ENCODE results near the gene MADD.
"Not testable (repeated sequence)": the region's sequence is repeated elsewhere in the genome, so short reads cannot be mapped to it uniquely, and the experiment has no call there.

MADD gene

DNA sequence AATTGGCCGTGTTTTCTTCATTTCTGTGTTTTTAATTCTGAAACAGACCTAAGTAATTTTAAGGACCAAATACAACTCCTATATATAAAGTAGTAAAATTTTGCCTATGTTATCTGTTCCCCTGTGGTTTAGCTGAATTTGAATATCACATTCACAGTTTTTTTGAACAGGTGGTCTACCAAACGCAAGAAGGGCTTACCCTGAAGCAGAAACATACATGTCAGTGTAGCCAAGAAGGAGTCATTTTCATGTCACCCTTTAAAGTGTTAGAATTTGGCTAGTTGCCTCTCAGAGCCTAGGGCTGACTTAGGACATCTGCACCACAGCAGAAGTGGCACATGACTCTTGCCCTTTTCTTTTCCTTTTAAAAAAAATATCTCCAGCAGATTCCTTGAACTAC is 48.2 kb downstream of the MADD start:
- no peak for DNase-seq (ENCODE audit: low read depth)

DNA sequence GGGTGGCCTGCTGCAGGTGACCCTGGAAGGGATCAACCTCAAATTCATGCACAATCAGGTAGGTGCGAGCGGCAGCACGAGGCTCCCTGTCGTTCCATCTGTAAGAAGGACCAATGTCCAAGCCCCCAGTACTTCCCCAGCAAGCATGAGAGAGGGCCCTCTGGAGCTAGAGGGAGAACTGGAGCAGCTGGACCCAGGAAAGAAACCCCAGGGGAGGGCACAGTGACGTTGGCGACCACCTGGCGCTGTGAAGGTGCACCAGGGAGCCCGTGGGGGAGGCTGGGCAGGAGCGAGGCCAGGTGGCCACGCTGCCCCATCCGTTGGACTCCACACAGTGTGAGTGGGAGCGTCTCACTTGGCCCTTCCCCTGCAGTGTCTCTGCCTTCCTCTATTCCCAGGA is 54.6 kb downstream of the MADD start:
- DNase-seq (ENCODE audit: low read depth): no peak

DNA sequence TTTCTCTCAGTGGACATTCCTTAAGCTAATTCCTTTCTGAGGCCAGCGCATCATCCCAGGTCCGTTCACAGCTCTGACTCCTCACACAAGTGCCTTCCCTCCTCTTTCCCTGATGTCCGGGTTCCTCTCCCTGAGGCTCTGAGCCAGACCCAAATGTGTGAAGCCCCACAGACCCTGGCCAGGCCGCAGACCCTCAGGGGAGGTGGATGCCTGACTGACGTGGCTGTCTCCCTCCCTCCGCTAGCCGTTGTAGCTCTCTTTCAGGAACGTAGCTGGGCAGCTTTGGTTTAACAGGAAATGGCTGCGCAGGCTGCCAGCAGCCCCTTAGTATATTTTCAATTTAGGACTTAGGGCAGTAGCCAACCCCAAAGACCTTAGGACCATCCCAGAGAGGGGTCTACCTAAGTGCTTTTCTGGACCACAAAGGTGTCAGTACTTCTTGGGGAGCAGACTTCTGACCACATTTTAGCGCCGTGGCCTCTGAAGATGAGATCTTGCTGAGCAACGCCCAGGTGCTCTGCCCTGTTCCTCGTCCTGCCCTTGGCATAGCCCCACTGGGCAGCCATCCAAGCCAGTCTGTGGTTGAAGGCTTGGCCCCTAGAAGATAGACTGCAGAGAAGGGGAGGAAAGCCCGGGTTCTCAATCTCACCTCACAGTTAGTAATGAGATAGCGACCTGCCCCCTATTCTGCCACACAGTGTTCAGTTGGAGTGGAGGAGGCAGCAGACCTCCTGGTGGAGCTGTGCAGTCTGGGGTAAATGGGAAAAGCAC is 55.5 kb downstream of the MADD start:
- DNase-seq (ENCODE audit: low read depth): no peak

DNA sequence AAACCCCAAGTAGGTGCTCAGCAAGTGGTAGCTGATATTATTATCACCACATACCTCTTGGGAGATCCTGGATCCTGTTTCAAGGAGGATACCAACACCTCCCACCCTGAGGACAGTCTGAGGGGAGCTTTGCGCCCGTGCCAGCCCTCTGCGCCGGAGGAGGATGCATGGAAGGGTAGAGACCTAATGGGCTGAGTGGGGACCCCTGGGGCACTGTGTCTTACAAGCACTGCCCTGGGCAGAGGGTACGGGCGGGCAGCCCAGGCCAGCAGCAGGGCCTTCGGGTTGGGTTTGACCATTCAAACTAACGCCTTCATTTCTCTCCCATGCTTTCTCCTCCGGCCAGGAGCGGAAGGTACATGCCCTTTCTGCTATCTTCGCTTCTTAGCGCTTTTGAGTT is 56.3 kb downstream of the MADD start:
- no peak for DNase-seq (ENCODE audit: low read depth)

DNA sequence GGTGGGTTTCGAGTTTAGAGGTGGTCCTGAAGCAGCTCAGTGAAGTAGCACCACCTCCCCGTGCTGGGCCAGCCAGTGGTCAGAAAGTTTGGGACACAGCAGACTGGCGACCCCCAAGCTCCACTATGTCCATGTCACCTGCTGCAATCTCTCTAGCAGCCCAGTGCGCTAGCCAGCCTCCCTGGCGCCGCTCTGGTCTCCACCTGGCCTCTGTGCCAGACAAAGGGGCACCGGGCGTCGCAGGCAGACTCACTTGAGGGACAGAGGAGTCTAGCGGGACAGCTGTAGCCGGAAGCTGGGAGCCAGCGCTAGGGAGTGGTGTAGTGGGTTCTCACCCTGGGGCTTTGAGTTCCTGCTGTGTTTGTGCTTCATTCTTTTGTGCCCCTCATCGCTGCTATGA is 57.1 kb downstream of the MADD start:
- no peak for DNase-seq (ENCODE audit: low read depth)

DNA sequence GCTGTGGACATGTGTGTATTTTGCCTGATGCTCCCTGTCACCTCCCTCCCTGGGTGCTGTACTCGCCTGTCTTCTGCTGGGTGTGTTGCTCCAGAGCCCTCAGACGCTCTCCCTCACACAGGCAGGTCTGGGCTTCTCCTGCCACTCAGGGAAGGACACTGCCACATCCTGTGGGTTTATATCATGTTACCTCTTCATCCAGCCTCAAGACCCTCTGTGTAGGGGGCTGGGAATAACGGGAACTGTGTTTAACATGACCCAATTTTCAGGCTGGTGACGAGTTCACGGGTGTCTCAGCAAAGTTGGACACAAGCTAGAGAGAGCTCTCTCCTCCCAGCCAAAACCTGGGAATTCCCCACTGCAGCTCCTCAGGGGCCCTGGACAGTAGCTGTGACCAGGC is 58.0 kb downstream of the MADD start:
- no peak for DNase-seq (ENCODE audit: low read depth)

DNA sequence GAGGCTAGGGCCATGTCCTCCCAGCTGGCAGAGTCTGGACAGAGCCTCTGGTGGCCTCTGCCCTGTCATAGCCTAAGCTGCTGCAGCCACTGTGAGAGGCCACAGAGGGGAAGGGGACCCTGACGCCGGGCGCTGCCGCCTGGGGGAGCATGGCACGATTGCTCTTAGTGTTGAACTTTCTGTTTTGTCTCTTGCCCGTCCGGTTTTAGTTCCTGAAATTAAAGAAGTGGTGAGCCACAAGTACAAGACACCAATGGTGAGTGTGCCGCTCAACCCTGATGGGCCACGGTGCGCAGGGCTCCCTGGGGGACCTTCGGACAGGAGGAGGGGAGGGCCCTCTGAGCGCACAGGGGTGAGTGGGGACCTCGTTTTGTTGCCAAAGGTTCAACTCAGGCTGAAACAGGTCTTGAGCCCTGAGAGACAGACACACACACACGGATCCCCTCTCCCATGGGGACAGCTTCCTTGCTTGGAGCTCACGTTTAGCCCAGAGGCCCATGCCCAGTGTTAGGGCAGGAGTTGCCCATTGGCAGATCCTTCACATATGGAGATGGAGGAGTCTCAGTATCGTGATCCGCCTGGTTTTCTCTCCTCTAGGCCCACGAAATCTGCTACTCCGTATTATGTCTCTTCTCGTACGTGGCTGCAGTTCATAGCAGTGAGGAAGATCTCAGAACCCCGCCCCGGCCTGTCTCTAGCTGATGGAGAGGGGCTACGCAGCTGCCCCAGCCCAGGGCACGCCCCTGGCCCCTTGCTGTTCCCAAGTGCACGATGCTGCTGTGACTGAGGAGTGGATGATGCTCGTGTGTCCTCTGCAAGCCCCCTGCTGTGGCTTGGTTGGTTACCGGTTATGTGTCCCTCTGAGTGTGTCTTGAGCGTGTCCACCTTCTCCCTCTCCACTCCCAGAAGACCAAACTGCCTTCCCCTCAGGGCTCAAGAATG is 58.8 kb downstream of the MADD start:
- no peak for DNase-seq (ENCODE audit: low read depth)

DNA sequence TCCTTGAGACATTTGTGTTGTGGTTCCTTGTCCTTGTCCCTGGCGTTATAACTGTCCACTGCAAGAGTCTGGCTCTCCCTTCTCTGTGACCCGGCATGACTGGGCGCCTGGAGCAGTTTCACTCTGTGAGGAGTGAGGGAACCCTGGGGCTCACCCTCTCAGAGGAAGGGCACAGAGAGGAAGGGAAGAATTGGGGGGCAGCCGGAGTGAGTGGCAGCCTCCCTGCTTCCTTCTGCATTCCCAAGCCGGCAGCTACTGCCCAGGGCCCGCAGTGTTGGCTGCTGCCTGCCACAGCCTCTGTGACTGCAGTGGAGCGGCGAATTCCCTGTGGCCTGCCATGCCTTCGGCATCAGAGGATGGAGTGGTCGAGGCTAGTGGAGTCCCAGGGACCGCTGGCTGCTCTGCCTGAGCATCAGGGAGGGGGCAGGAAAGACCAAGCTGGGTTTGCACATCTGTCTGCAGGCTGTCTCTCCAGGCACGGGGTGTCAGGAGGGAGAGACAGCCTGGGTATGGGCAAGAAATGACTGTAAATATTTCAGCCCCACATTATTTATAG is 59.6 kb downstream of the MADD start:
- no peak for DNase-seq (ENCODE audit: low read depth)

DNA sequence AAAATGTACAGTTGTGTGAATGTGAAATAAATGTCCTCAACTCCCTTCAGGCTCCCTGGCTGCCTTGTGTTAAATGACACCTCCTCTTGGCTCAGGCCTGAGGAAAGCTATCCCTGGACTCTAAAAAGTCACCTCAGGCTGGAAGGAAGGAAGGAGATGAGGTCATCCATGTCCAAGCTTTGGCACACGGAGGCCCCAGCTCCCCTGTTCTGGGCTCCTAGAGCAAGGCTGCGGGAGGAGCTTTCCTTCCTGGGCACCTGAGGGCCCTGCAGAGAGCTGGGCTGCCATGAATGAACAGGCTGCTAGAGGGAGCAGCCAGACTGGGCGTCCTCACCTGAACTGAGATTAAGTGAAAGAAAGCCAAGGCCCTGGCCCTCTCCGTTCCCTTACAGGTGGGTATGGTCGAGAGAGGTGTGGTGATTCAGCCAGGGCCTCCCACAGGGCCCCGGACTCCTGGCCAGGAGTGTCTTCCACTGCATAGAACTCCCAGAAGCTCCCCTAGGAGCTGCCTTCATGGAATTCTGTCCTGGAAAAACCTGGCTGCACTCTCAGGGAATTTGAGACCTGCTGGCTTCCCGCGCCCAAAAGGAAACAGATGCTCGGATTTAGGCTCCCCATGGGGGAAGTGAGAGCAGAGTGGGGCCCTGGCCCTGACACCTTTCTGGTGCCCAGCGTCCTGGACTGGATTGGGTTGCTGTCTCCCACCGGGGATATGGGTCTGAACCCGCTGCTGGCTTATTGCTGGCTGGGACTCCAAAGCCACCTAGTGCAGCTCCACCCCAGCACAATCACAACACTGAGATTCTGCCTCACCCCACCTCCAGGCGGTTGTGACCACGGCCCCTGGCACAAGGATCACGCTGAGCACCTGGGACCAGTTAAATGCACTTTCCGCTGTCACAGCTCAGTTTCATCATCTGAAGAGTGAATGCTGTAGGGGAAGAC is 60.3 kb downstream of the MADD start:
- DNase-seq (ENCODE audit: low read depth): no peak

DNA sequence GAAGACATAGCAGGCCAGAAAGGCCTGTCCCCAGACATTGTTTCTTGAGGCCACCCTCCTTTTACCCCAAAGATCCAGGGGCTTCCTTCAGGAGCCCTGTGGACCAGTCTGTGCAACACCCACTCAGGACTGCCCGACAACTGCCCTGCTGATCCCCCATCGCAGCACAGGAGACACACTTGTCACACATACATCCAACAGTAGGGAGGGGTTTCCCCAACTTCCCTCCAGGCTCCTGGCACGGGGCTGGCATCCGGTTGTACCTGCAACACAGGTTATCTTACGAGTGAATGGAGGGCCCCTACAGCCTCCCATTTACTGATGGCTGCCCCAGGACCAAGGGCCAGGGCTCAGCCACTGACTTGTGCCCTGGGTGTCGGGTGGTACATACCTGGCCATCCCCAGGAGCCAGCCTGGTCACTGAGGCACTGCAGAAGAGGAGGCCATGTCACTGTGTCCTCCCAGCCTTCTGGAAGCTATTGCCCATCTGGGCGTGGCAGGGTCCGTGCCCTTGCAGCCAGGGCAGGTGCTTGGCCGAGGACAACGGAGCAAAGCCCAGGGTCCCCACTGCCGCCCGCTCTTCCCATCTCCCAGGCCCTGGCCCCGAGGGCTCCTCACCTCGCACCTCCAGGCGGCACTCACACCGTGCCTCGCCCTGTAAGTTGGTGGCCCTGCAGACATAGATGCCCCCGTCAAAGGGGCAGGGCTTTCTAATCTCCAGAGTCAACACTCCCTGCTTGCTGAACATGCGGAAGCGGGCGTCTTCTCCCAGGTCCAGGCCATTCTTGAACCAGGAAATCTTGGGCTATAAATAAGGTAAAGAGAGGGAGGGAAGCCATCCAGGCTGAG is 61.7 kb downstream of the MADD start:
- DNase-seq (ENCODE audit: low read depth): no peak

DNA sequence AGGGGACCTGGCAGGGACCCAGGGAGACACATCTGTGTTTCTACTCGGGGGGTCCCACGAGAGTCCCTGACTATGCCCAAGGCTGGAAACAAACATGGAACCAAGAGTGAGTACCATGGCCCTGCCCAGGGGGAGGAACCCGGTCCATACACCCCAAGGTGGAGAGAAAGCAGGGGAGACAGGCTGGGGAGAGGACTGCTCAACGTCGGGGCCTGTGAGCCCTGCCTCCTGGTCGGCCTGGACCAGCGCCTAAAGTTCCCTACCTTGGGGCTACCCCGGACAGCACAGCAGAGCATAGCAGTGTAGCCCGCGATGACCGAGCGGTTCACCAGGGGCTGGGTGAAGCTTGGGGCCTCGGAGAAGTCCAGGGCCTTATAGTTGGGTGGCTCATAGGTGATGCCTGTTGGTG is 62.4 kb downstream of the MADD start:
- DNase-seq (ENCODE audit: low read depth): no peak

DNA sequence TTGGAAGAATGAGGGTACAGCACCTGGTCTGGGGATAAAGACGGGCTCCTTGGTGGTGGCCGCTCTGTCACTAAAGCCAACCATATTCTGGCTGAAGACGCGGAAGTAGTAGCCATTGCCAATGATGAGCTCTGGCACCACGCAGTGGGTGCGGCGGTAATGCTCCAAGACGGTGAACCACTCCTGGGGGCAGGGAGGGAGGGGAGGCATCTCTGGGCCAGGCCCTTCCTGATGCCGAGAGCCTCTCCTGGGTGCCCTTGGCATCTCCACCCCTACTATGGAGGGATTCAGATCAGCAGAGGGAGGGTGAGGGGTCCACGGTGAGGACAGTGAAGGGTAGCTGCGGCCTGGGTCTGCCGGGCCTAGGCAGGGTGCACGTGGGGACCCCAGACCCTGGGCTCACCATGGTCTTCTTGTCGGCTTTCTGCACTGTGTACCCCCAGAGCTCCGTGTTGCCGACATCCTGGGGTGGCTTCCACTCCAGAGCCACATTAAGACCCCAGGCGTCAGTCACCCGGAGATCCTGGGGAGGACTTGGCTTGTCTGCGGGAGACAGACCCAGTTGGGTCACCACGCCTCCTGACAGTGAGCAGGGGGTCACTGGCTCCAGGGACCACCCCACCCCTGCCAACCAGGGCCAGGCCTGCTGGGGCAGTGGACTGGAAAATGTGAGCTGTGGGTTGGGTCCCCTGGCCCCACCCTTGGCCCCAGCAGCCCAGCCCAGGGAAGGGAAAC is 63.0 kb downstream of the MADD start:
- no peak for DNase-seq (ENCODE audit: low read depth)

DNA sequence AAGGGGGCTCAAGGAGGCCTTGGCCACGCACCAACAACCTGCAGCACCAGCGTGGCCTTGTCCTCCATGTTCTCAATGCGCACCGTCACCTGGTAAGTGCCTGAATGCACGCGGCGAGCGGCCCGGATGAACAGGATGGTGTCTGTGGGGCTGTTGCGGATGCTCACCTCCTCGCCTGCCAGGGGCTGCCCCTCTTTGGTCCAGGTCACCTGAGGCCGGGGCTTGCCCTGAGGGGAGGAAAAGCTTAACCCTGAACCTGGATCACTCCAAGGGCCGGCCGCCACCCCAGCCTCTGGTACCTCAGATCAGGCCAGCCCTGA is 63.6 kb downstream of the MADD start:
- no peak for DNase-seq (ENCODE audit: low read depth)

DNA sequence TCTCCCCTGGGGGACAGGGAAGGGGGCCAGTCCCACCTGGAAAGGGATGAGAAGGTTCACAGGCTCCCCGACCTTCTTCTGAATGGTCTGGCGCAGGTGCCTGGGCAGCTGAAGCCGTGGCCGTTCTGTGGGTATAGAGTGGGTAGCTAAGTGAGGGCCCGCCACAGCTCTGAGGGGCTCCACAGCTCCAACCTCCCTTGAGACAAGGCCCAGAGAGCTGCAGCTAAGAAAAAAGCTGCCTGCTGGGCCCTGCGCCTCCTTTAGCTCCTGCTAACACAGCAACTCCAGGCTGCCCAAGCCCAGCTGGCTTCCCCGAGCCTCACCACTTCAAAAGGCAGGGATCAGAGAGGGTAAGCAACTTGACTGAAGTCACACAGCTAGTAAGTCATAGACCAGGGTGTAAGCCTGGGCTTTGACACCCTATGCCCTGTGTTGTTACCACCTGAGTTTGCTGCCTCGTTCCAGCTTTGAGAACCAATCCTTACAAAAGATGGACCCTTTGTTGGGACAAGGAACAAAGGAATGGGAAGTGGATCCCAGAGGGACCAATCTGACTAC is 64.0 kb downstream of the MADD start:
- no peak for DNase-seq (ENCODE audit: low read depth)

DNA sequence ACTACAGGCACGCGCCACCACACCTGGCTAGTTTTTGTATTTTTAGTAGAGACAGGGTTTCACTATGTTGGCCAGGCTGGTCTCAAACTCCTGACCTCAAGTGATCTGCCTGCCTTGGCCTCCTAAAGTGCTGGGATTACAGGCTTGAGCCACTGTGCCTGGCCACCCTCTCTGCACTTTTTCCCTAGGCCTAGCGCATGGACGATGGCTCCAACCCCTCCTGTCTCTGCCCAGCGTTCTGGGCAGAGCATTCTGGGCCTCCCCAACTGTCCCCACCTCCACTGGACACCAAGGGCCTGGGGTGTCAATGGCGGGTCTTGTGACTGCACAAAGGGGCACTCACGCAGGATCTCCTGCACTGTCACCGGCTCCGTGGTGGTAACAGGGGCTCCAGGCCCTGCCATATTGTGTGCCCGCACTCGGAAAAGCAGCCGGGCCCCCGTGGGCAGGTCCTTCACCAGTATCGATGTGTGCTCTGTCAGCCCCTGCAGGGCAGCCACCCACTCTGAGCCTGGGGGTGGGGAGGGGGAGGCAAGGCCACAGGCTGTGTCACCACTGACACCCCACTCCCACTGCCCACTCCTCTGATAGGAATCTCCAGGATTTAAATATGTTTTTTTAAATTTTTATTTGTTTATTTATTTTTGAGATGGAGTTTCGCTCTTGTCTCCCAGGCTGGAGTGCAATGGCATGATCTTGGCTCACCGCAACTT is 64.9 kb downstream of the MADD start:
- not testable (repeated sequence) for DNase-seq (ENCODE audit: low read depth)

DNA sequence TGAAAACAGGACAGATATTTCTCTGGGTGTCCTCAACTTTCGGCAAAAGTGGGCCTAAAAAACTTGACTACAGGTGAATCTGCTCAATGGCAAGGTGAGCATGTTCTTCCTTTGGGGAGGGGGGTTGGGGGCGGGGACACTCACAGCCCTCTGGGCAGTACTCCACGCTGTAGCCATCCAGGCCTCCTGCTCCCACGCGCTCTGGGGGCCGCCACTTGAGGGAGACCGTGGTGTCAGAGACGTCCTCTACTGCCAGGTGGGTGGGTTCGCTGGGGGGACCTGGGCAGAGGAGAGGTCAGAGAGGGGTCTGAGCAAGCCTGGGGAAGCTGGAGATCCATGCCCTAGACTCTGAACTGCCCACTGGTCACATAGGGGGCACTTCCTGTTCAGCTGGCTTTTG is 65.8 kb downstream of the MADD start:
- no peak for DNase-seq (ENCODE audit: low read depth)

DNA sequence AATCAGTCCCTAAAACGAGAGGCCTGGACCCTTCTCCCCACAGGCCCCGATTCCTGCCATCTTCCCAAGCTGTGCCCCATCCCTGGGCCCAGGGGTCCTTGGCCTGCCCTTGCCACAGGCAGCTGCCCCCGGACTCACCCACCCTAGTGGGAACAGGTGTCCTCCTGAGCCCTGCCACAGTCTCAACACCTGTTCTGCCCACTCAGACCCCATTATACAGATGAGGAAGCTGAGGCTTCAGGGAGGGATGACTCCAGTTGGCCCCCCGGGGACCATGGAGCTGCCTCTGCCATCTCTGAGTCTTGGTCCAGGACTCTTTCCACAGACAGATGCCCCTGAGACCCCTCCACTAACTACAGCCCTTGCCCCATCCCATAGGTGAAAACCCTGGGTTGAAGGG is 66.7 kb downstream of the MADD start:
- DNase-seq (ENCODE audit: low read depth): no peak

DNA sequence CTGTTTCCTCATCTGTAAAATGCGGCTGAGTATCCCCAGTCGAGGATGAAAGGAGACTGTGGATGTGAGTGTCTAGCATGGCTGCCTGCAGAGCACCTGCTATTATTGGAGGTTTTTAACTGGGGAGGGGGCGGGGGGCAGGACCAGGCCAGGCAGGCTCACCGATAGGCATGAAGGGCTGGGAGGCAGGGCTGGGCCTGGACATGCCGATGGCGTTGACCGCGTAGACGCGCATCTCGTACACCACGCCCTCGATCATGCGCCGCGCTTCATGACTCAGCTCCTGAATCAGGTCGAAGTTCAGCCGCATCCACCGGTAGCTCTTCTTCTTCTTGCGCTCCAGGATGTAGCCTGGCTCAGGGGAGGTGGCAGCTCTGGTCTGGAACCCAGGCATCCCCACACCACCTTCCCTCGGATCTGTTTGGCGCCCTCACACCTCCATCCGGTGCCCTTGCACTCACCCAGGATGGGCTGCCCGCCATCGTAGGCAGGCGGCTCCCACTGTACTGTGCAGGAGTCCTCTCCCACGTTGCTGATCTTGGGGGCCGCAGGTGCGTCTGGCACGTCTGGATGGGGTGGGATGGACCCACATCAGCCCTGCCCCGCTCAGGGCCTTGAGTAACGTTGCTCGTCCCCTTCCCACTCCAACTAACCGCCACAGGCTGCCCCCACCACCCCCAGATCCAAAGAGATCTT is 67.4 kb downstream of the MADD start:
- no peak for DNase-seq (ENCODE audit: low read depth)
